K562 (cell line): ENCODE data around the gene PPP1R12C. TPM values are rescaled to one million over a fixed set of nuclear protein-coding genes. Genes with fewer than 3 reads are reported as not detected.

Source experiments
- ATAC-seq: fragments of 200-7000 bp; cut with Tn5 transposase; 3 replicates; pipeline ENCODE4 v1.9.1; 2020; ENCODE audit warnings: moderate library complexity
- BruUV-seq: library from RNA; stranded (reverse); fragments of 400-500 nt; replicated peaks from 2 replicates; lab custom pipeline; 2021; lab: Mats Ljungman, UMichigan
- CTCF ChIA-PET: fragments of 300-600 bp; formaldehyde crosslinking; extraction: SDS; loops from one replicate; lab custom pipeline; 2021; ENCODE audit warnings: low intra/inter-chr PET ratio; lab: Yijun Ruan, JAX
- POLR2A ChIA-PET: fragments of 300-600, 350-650 bp; sonication (Branson Sonifier 250); formaldehyde crosslinking; extraction: SDS; loops from one replicate; lab custom pipeline; 2021; ENCODE audit warnings: antibody characterized with exemption, inconsistent platforms; lab: Yijun Ruan, JAX
- DNase-seq, 4 experiments: peaks; one replicate each; pipeline versions ENCODE4 v3.0.0 to v3.0.0-alpha.2; 2011 to 2018; ENCODE audit warnings: low spot score in 3 of 4, mixed read lengths in 3 of 4; ENCODE audit errors: extremely low read depth in 1 of 4
- FAIRE-seq: peaks from 2 replicates; lab custom pipeline; 2011; peaks lifted over from hg19 to GRCh38; lab: Jason Lieb, UNC
- H2AFZ ChIP-seq: 2 replicates; pipeline ENCODE4 v1.6.0; 2011; ENCODE audit warnings: low read depth, low read length, control low read depth, inconsistent platforms
- H3K27ac ChIP-seq: fragments of 200-600 bp; 3 replicates; pipeline ENCODE4 v1.8.0; 2011; ENCODE audit warnings: low read depth, mild to moderate bottlenecking, control low read depth, inconsistent platforms, low read length, moderate library complexity, mixed read lengths; ENCODE audit errors: extremely low read depth
- H3K27me3 ChIP-seq, 2 experiments: fragments of 300-600 bp in 1 of 2; 2 replicates in 1 of 2; 3 replicates in 1 of 2; pipeline versions ENCODE4 v1.6.0 to v1.8.0; 2011; ENCODE audit warnings: inconsistent platforms in 2 of 2, low read length in 2 of 2, mild to moderate bottlenecking in 1 of 2, mixed read lengths in 1 of 2, moderate library complexity in 1 of 2; ENCODE audit not compliant: control insufficient read depth in 2 of 2, insufficient read depth in 2 of 2
- H3K36me3 ChIP-seq: fragments of 300-600 bp; 3 replicates; pipeline ENCODE4 v1.8.0; 2011; ENCODE audit warnings: mild to moderate bottlenecking, low read length, inconsistent platforms; ENCODE audit not compliant: control insufficient read depth, insufficient read depth
- H3K4me1 ChIP-seq, 2 experiments: fragments of 200-600 bp in 1 of 2; replicated peaks in 1 of 2; 2 replicates in 1 of 2; 3 replicates in 1 of 2; pipeline versions ENCODE4 v1.5.1 to v1.8.0; 2011; ENCODE audit warnings: inconsistent platforms in 2 of 2, low read length in 2 of 2, mild to moderate bottlenecking in 1 of 2, mixed read lengths in 1 of 2, moderate library complexity in 1 of 2; ENCODE audit not compliant: control insufficient read depth in 2 of 2, insufficient read depth in 2 of 2
- H3K4me2 ChIP-seq: 2 replicates; pipeline ENCODE4 v1.6.1; 2011; ENCODE audit warnings: low read length, control low read depth, inconsistent platforms, mixed read lengths; ENCODE audit not compliant: insufficient read depth
- H3K4me3 ChIP-seq: fragments of 200-600 bp; sonication (generic), shearing (Covaris generic); 2 replicates; pipeline ENCODE4 v1.5.1; 2016; ENCODE audit warnings: control low read depth, inconsistent platforms
- H3K79me2 ChIP-seq: fragments of 200-600 bp; 3 replicates; pipeline ENCODE4 v1.8.0; 2011; ENCODE audit warnings: low read length, inconsistent platforms; ENCODE audit not compliant: control insufficient read depth, insufficient read depth
- H3K9ac ChIP-seq, 2 experiments: 2 replicates each; pipeline versions ENCODE4 v1.6.0 to v1.6.1; 2011; ENCODE audit warnings: low read depth in 2 of 2, low read length in 2 of 2, control low read depth in 1 of 2, inconsistent platforms in 1 of 2, mild to moderate bottlenecking in 1 of 2, mixed read lengths in 1 of 2; ENCODE audit not compliant: insufficient read depth in 1 of 2
- H3K9me1 ChIP-seq: one replicate; pipeline ENCODE4 v1.6.0; 2011; ENCODE audit warnings: inconsistent platforms, mild to moderate bottlenecking, low read length, moderate library complexity; ENCODE audit not compliant: control insufficient read depth, insufficient read depth
- H3K9me3 ChIP-seq: replicated peaks from 2 replicates; pipeline ENCODE4 v1.5.1; 2011; ENCODE audit warnings: low read depth, low read length, inconsistent platforms; ENCODE audit not compliant: control insufficient read depth, insufficient read depth
- H4K20me1 ChIP-seq: replicated peaks from 2 replicates; pipeline ENCODE4 v1.6.1; 2011; ENCODE audit warnings: low read length, inconsistent platforms, mixed read lengths; ENCODE audit not compliant: control insufficient read depth, insufficient read depth
- EP300 ChIP-seq: IDR thresholded peaks from 2 replicates; pipeline ENCODE4 v1.6.1; 2012; ENCODE audit warnings: low read length, improper control_type of control experiment
- LCOR ChIP-seq: sonication (generic); formaldehyde crosslinking; IDR thresholded peaks from 2 replicates; pipeline ENCODE4 v1.8.0; 2022; ENCODE audit warnings: mild to moderate bottlenecking, missing genetic modification reagents
- MYC ChIP-seq, 2 experiments: fragments of 250-450 bp in 1 of 2; sonication (Bioruptor Pico) in 1 of 2; IDR thresholded peaks; 2 replicates each; pipeline versions ENCODE4 v1.5.1 to v1.6.1; 2012 to 2021; ENCODE audit warnings: low read depth in 2 of 2, borderline replicate concordance in 1 of 2, improper control_type of control experiment in 1 of 2, low read length in 1 of 2, mild to moderate bottlenecking in 1 of 2, moderate library complexity in 1 of 2
- NFIC ChIP-seq: fragments of 450-650 bp; IDR thresholded peaks from 2 replicates; pipeline ENCODE4 v1.6.1; 2017; ENCODE audit warnings: mild to moderate bottlenecking, inconsistent platforms
- NFXL1 ChIP-seq: fragments of 450-650 bp; formaldehyde crosslinking; IDR thresholded peaks from 2 replicates; pipeline ENCODE4 v1.4.0; 2021; ENCODE audit warnings: mild to moderate bottlenecking
- PHB ChIP-seq: fragments of 250-450 bp; sonication (Bioruptor Pico); IDR thresholded peaks from 2 replicates; pipeline ENCODE4 v1.5.0; 2021
- SP1 ChIP-seq: sonication (generic); formaldehyde crosslinking; IDR thresholded peaks from 2 replicates; pipeline ENCODE4 v1.8.1; 2022; ENCODE audit warnings: mild to moderate bottlenecking, missing genetic modification reagents
- THAP7 ChIP-seq: fragments of 250-450 bp; sonication (Bioruptor Pico); IDR thresholded peaks from 2 replicates; pipeline ENCODE4 v1.5.0; 2021
- ZBTB40 ChIP-seq, 2 experiments: fragments of 450-650 bp in 1 of 2; sonication (generic) in 1 of 2; formaldehyde crosslinking in 1 of 2; IDR thresholded peaks; 2 replicates each; pipeline versions ENCODE4 v1.7.1 to v1.9.0; 2016 to 2022; ENCODE audit warnings: inconsistent platforms in 1 of 2, mild to moderate bottlenecking in 1 of 2, missing genetic modification reagents in 1 of 2
- ZNF274 ChIP-seq: IDR thresholded peaks from 2 replicates; pipeline ENCODE4 v1.6.1; 2011; ENCODE audit warnings: low read depth, mild to moderate bottlenecking, low read length, moderate library complexity, borderline replicate concordance
- WGBS: fragments of 100-300 bp; shearing (Covaris generic); methylation state at CpG from one replicate; pipeline ENCODE4 v1.1.6; 2016; ENCODE audit warnings: low coverage, mixed read lengths; ENCODE audit not compliant: insufficient coverage; ENCODE audit errors: missing lambda C conversion rate; 5-methylcytosine and 5-hydroxymethylcytosine counted together
- in situ Hi-C: fragments of 300-500 bp; cut with MboI; formaldehyde crosslinking; loops from 4 replicates; pipeline ENCODE4 v1.15.0; 2018; ENCODE audit warnings: inconsistent platforms, mixed read lengths
- intact Hi-C: fragments of 100-400 bp; cut with micrococcal nuclease; formaldehyde crosslinking; loops from 2 replicates; pipeline ENCODE4 v1.14.2; 2022
- polyA plus RNA-seq, 8 experiments: library from polyadenylated mRNA; depleted of rRNA in 4 of 8; stranded (reverse) in 5 of 8; unstranded in 3 of 8; fragments of >200 nt; fragmentation: Nextera tagmentation in 2 of 8; fragmentation: Illumina TruSeq in 1 of 8; extraction: Ambion mirVana in 2 of 8; extraction: Trizol in 1 of 8; gene quantifications; 2 replicates each; pipeline versions ENCODE4 v1.2.1 to v1.2.3, GENCODE V29; 2011 to 2014; ENCODE audit warnings: inconsistent platforms in 1 of 8, missing spikeins in 1 of 8
- total RNA-seq, 7 experiments: library from RNA; depleted of rRNA in 6 of 7; stranded (reverse); fragments of >200 nt in 6 of 7; fragmentation: Illumina TruSeq in 2 of 7; extraction: Trizol in 2 of 7; gene quantifications; 2 replicates each; pipeline versions ENCODE4 v1.2.1 to v1.2.3, GENCODE V29; 2011 to 2021; ENCODE audit warnings: low replicate concordance in 1 of 7

Gene PPP1R12C
- total and polyA plus RNA-seq, 9 of the 15 experiments (the other 6 are each of a cell fraction or from before 2014, with no cell fraction given): 1.8 to 136 (median 33.7) TPM

GRCh38 chr19:55041627-55042343, 75.7 kb downstream of the PPP1R12C start:
- ChIA-PET POLR2A (interaction anchor here (0.6 to 2.6 kb wide), 4 partner anchors 12 to 161 kb away, joined by 3 to 15 read pairs (median 4); no protein-coding TSS in a partner anchor), CTCF (no interaction called here)
- in situ Hi-C loops: no loop called here
- H3K9ac ChIP-seq: peak overlapping the region; percentile 64 to 81
- peak; percentile 85 for FAIRE-seq
- H3K9me1 ChIP-seq: no peaks in the 10 kb centered on the region
- BruUV-seq: no TSS peak
- intact Hi-C loops: loop anchor here (10.0 kb wide), 1 partner anchor 157 kb away; no protein-coding TSS in a partner anchor
- H3K36me3 ChIP-seq: peaks cover 63% of the 10 kb centered on the region
- H3K4me3 ChIP-seq: peak overlapping the region; percentile 20; the same call in 1 of the 2 replicates
- peaks cover 44 to 51% of the 10 kb centered on the region in 2 experiments for H3K4me1 ChIP-seq
- no peaks in the 10 kb centered on the region for H3K9me3 ChIP-seq
- H3K27ac ChIP-seq: peak overlapping the region; percentile 96
- no peaks in the 10 kb centered on the region for H3K27me3 ChIP-seq
- H2AFZ ChIP-seq: peak overlapping the region; percentile 53; the same call in 1 of the 2 replicates
- peak; percentile 59 to 89 (median 72) for DNase-seq
- H3K79me2 ChIP-seq: peaks cover 59% of the 10 kb centered on the region
- ATAC-seq: peak; percentile 55
- H3K4me2 ChIP-seq: peak overlapping the region; percentile 79
- no peaks in the 10 kb centered on the region; the same call in 1 of the 2 replicates for H4K20me1 ChIP-seq
- 13% methylated on average over 28 of the region's 30 CpGs for WGBS
- TF ChIP-seq ZNF274 (no peak), LCOR (CRISPR knock-in tag) (peak; percentile 62; the same call in 1 of the 2 replicates), ZBTB40 (IDR thresholded peaks at IDR 0.05) (0 out of 2 replicates have a peak, but pooled peaks have one; percentile 38), ZBTB40 (CRISPR knock-in tag; IDR thresholded peaks at IDR 0.05) (no peak), THAP7 (CRISPR knock-in tag) (no peak), EP300 (peak; percentile 83), NFIC (peak; percentile 25; the same call in 1 of the 2 replicates), PHB (CRISPR knock-in tag) (no peak), MYC (IDR thresholded peaks at IDR 0.05; ENCODE audit: low read depth, low read length) (no peak), MYC (CRISPR knock-in tag; IDR thresholded peaks at IDR 0.05; ENCODE audit: borderline replicate concordance, low read depth) (0 out of 2 replicates have a peak, but pooled peaks have one; percentile 22), SP1 (CRISPR knock-in tag) (no peak), NFXL1 (no peak)
